ENCODE measurements around the gene HCAR2.

- TF ChIP-seq POLR2A (IDR thresholded peaks at IDR 0.05) (no peak), CTCF (IDR thresholded peaks at IDR 0.05 in 4 of 5, conservative IDR thresholded peaks at IDR 0.05 in 1 of 5) (no peak)
Observed at GRCh38 chr12:122661938-122662337, 41.2 kb downstream of the HCAR2 start.

Measured in gastrocnemius medialis (tissue), 4 donors.